Naive thymus-derived CD4-positive, alpha-beta T cell (primary cell): ENCODE results near the gene ITGB3BP. TPM values are rescaled to one million over a fixed set of nuclear protein-coding genes. Genes with fewer than 3 reads are reported as not detected.
A peak's percentile ranks its signal among the peaks of the same experiment; 100 is the strongest.

Experiments
- ATAC-seq: fragments of 150-1000 bp; cut with Tn5 transposase; 2 replicates; pipeline ENCODE4 v1.10.0; 2021; ENCODE audit warnings: mild to moderate bottlenecking, moderate library complexity
- CTCF ChIA-PET: fragments of 350-600 bp; sonication (Branson Sonifier 250); formaldehyde crosslinking; loops from one replicate; lab custom pipeline; 2021; ENCODE audit warnings: antibody characterized with exemption; lab: Charles Lee
- POLR2A ChIA-PET: fragments of 350-600 bp; sonication (Branson Sonifier 250); formaldehyde crosslinking; loops from one replicate; lab custom pipeline; 2021; ENCODE audit warnings: antibody characterized with exemption, inconsistent platforms; lab: Charles Lee
- DNase-seq, 9 donors: peaks; one replicate each; pipeline versions ENCODE4 v3.0.0 to v3.0.0-alpha.2; 2020 to 2022; ENCODE audit warnings: mixed read lengths in 1 of 9
- H3K27ac ChIP-seq: one replicate; pipeline ENCODE4 v1.7.0; 2013; ENCODE audit warnings: mild to moderate bottlenecking, low read depth, low read length, moderate library complexity
- H3K27me3 ChIP-seq, 2 donors: one replicate each; pipeline ENCODE4 v1.7.0; 2013; ENCODE audit warnings: low read length in 2 of 2, mild to moderate bottlenecking in 2 of 2, moderate library complexity in 2 of 2; ENCODE audit not compliant: control insufficient read depth in 2 of 2, insufficient read depth in 2 of 2
- H3K36me3 ChIP-seq, 3 experiments: 1 replicate in 2 of 3; 2 replicates in 1 of 3; pipeline ENCODE4 v1.7.0; 2013; ENCODE audit warnings: low read length in 3 of 3, mild to moderate bottlenecking in 3 of 3, moderate library complexity in 1 of 3; ENCODE audit not compliant: insufficient read depth in 3 of 3, control insufficient read depth in 2 of 3
- H3K4me1 ChIP-seq, 2 donors: one replicate each; pipeline ENCODE4 v1.7.0; 2013; ENCODE audit warnings: low read length in 2 of 2, mild to moderate bottlenecking in 2 of 2, moderate library complexity in 1 of 2; ENCODE audit not compliant: control insufficient read depth in 2 of 2, insufficient read depth in 2 of 2
- H3K4me3 ChIP-seq: 2 replicates; pipeline ENCODE4 v1.7.0; 2013; ENCODE audit warnings: mild to moderate bottlenecking, low read length
- H3K9me3 ChIP-seq, 3 experiments: 1 replicate in 2 of 3; 2 replicates in 1 of 3; pipeline ENCODE4 v1.7.0; 2013; ENCODE audit warnings: low read length in 3 of 3; ENCODE audit not compliant: control insufficient read depth in 2 of 3
- H3K27ac Mint-ChIP-seq, 9 donors: one replicate each; pipeline ENCODE4 v1.8.0; 2020 to 2022; ENCODE audit warnings: mixed read lengths in 9 of 9, mild to moderate bottlenecking in 8 of 9, moderate library complexity in 5 of 9, inconsistent platforms in 2 of 9
- H3K27me3 Mint-ChIP-seq, 5 donors: one replicate each; pipeline ENCODE4 v1.8.0; 2021 to 2022; ENCODE audit warnings: mixed read lengths in 5 of 5, mild to moderate bottlenecking in 1 of 5
- H3K36me3 Mint-ChIP-seq, 5 donors: one replicate each; pipeline ENCODE4 v1.8.0; 2020 to 2022; ENCODE audit warnings: mixed read lengths in 5 of 5, mild to moderate bottlenecking in 3 of 5, inconsistent platforms in 1 of 5
- H3K4me1 Mint-ChIP-seq, 7 donors: one replicate each; pipeline ENCODE4 v1.8.0; 2020 to 2022; ENCODE audit warnings: mixed read lengths in 7 of 7, mild to moderate bottlenecking in 3 of 7, inconsistent platforms in 1 of 7
- H3K4me3 Mint-ChIP-seq, 10 donors: one replicate each; pipeline ENCODE4 v1.8.0; 2020 to 2022; ENCODE audit warnings: mild to moderate bottlenecking in 10 of 10, mixed read lengths in 10 of 10, moderate library complexity in 6 of 10, inconsistent platforms in 2 of 10
- H3K9me3 Mint-ChIP-seq, 11 donors: one replicate each; pipeline ENCODE4 v1.8.0; 2020 to 2022; ENCODE audit warnings: mixed read lengths in 11 of 11, mild to moderate bottlenecking in 4 of 11, inconsistent platforms in 1 of 11, moderate library complexity in 1 of 11
- intact Hi-C, 2 donors: fragments of 100-400 bp; cut with micrococcal nuclease; formaldehyde crosslinking; loops; one replicate each; pipeline ENCODE4 v1.15.1; 2023
- polyA plus RNA-seq, 2 donors: library from polyadenylated mRNA; unstranded; fragments of 300-500 nt; fragmentation: Illumina TruSeq; gene quantifications; one replicate each; pipeline ENCODE4 v1.2.3, GENCODE V29; 2021
- total RNA-seq, 6 experiments: library from RNA in 5 of 6; stranded (reverse) in 5 of 6; gene quantifications; 1 replicate in 5 of 6; 2 replicates in 1 of 6; pipeline ENCODE4 v1.2.3 and lab custom pipeline; 2021 to 2026

Gene ITGB3BP
- total and polyA plus RNA-seq, 7 experiments from 2014 or later, result 16.5 to 52.6 (median 24.6) TPM

DNA sequence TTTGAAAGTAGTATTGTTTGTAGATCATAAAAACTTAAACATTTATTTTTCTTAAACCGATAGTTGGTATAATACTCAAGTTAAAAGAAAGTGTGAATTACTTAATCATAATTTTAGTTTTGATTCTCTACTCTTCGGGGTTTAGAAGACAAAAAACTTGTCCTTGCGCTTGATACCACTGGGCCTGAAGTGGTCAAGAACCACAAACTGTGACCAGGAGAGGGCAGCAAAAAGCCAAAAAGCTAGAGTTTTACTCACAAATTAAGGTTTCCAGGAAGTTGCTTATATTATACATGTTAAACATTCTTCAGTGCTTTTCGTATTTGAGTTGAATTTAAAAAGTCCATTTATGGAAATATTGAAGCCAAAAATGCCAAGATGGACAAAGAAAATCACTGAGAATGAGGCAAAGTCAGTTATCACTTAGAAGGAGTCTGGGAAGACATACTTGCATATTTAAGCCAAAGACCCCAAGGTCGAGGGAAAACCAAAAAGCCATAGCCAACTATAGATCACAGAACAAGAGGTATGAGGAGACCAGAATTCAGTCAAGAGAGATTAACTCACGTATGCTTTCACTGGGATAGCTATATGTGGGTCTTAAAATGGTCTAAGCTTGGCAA lies 34.5 kb upstream of the ITGB3BP start:
- H3K4me1 Mint-ChIP-seq, result peaks cover 0 to 4% (median 0%) of the 10 kb centered on the region in 7 donors
- H3K9me3 ChIP-seq, result no peaks in the 10 kb centered on the region
- no peaks in the 10 kb centered on the region for H3K36me3 ChIP-seq
- ChIA-PET CTCF (interaction anchor here (3.1 kb wide), 1 partner anchor 688 kb away, joined by 17 read pairs; no protein-coding TSS in a partner anchor), POLR2A (interaction anchor here (0.7 kb wide), 1 partner anchor 20 kb away, joined by 5 read pairs; no protein-coding TSS in a partner anchor)
- H3K36me3 Mint-ChIP-seq, result peaks cover 0 to 20% (median 8%) of the 10 kb centered on the region in 5 donors
- H3K9me3 Mint-ChIP-seq, result no peaks in the 10 kb centered on the region
- H3K4me1 ChIP-seq, result no peaks in the 10 kb centered on the region
- no peak overlapping the region for H3K4me3 ChIP-seq
- intact Hi-C loops, result loop anchor here in 1 of 2 donors (1.0 kb wide), 1 partner anchor 689 kb away; no protein-coding TSS in a partner anchor
- ATAC-seq, result no peak
- no peak overlapping the region for H3K27ac ChIP-seq
- peak overlapping the region in 1 of 9 donors; percentile 72 for H3K27ac Mint-ChIP-seq
- no peak overlapping the region for H3K4me3 Mint-ChIP-seq
- DNase-seq, result peak in 2 of 9 donors; percentile 2 to 6
- no peaks in the 10 kb centered on the region for H3K27me3 ChIP-seq
- H3K27me3 Mint-ChIP-seq, result no peaks in the 10 kb centered on the region

DNA sequence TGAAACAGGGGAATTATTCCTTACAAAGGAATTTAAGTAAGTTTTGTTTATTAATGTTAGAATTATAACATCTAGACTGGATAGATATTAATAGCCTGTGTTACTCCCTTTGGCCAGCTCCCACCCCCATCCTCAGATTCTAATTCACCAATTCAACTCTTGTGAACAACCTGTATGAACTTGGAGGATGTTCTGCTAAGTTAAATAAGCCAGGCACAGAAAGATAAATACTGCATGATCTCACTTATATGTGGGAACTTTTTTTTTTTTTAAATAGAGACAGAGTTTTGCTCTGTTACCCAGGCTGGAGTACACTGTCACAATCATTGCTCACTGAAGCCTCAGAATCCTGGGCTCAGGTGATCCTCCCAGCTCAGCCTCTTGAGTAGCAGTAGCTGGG lies 32.5 kb upstream of the ITGB3BP start:
- H3K4me3 Mint-ChIP-seq, result no peak overlapping the region
- H3K4me1 Mint-ChIP-seq, result peaks cover 0 to 4% (median 0%) of the 10 kb centered on the region in 7 donors
- ChIA-PET POLR2A (no interaction called here), CTCF (interaction anchor here (1.2 to 3.1 kb wide), 2 partner anchors 18 to 690 kb away, joined by 9 to 17 read pairs; no protein-coding TSS in a partner anchor)
- no peaks in the 10 kb centered on the region for H3K9me3 Mint-ChIP-seq
- Histone ChIP-seq H3K9me3 (no peaks in the 10 kb centered on the region), H3K36me3 (no peaks in the 10 kb centered on the region), H3K4me3 (no peak overlapping the region), H3K27ac (no peak overlapping the region), H3K4me1 (no peaks in the 10 kb centered on the region), H3K27me3 (no peaks in the 10 kb centered on the region)
- ATAC-seq, result no peak
- no peak for DNase-seq
- intact Hi-C loops, result no loop called here
- no peaks in the 10 kb centered on the region for H3K27me3 Mint-ChIP-seq
- peaks cover 0 to 21% (median 8%) of the 10 kb centered on the region in 5 donors for H3K36me3 Mint-ChIP-seq
- H3K27ac Mint-ChIP-seq, result no peak overlapping the region

DNA sequence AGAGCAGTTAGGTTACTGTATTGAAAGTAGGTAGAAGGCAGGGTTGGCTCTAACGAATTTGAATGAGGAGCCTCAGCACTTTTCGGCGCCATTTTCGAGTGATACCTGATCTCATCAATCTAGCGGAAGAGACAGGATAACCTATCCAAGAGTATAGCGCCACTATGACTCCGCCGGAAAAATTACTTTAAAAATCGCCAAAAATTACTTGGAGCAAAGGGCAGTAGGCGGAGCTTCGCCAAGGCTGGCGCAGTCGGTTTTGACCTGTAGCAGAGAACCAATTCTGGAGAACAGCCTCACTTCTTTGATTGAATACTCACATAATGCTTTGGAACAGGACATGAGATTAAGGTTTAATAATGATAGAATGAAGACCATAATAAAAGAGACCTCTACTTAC lies 25.9 kb upstream of the ITGB3BP start:
- Histone ChIP-seq H3K27me3 (no peaks in the 10 kb centered on the region), H3K36me3 (no peaks in the 10 kb centered on the region), H3K4me1 (no peaks in the 10 kb centered on the region), H3K9me3 (no peaks in the 10 kb centered on the region), H3K4me3 (no peak overlapping the region), H3K27ac (no peak overlapping the region)
- Mint-ChIP-seq H3K4me1 (no peaks in the 10 kb centered on the region), H3K36me3 (peaks cover 4 to 40% (median 19%) of the 10 kb centered on the region in 5 donors), H3K27me3 (no peaks in the 10 kb centered on the region), H3K27ac (no peak overlapping the region), H3K4me3 (no peak overlapping the region), H3K9me3 (no peaks in the 10 kb centered on the region)
- DNase-seq (no peak), ATAC-seq (no peak)
- ChIA-PET CTCF (no interaction called here), POLR2A (no interaction called here)
- intact Hi-C loops, result no loop called here

DNA sequence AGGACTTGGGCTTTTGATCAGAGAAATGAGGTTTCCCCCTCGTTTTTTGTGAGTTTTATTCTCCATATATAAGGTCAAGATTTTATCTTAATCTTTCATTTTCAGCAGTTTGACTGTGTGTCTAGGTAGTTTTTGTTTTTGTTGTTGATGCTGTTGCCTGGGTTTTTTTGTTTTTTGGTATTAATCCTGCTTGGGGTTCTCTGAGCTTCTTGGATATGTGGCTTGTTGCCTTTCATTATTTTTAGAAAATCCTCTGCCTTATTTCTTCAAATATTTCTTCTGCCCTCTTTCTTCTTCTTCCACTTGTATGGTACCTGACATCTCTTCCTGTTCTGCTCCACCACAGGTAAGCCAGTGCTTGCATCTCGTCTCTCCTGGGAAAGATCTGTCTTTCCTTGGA lies 25.3 kb upstream of the ITGB3BP start:
- no peak overlapping the region for H3K4me3 Mint-ChIP-seq
- CTCF ChIA-PET, result no interaction called here

DNA sequence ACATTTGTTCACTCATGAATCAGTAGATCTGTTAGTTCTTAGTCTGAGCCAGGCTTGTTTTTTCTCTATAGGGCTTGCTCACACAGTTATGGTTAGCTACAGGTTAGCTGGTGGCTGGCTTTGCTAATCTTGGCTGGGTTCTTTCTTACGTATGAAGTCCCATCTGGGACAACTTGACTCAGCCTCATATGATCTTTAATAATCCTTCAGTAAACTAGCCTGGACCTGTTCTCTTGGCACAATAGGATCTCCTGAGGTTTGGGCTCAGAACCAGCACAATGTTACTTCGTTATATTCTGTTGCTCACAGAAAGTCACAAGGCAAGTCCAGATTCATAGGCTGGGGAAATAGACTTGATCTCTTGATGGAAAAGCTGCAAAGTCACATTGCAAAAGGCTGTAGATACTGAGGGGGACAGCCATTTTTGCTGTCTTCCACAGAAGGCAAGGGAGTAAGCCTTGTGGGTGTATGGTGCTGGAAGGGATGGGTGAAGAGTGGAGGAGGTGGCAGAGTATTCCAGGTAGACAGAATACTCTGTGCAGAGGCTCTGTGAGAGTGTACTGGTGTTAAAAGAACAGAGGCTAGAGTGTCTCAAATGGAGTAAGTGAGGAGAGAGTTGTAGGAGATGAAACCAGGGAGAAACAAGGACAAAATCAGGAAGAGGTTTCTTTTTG lies 24.7 kb upstream of the ITGB3BP start:
- H3K4me1 ChIP-seq, result no peaks in the 10 kb centered on the region
- H3K9me3 ChIP-seq, result no peaks in the 10 kb centered on the region
- no peaks in the 10 kb centered on the region for H3K27me3 Mint-ChIP-seq
- ChIA-PET CTCF (no interaction called here), POLR2A (no interaction called here)
- no peak overlapping the region for H3K4me3 Mint-ChIP-seq
- no peaks in the 10 kb centered on the region for H3K9me3 Mint-ChIP-seq
- H3K27ac ChIP-seq, result no peak overlapping the region
- ATAC-seq (no peak), DNase-seq (no peak)
- no peak overlapping the region for H3K27ac Mint-ChIP-seq
- peaks cover 4 to 37% (median 19%) of the 10 kb centered on the region in 5 donors for H3K36me3 Mint-ChIP-seq
- no peaks in the 10 kb centered on the region for H3K27me3 ChIP-seq
- no peaks in the 10 kb centered on the region for H3K36me3 ChIP-seq
- no peaks in the 10 kb centered on the region for H3K4me1 Mint-ChIP-seq
- intact Hi-C loops, result no loop called here
- H3K4me3 ChIP-seq, result no peak overlapping the region

More for the DNA sequence above, 25.3 kb upstream of the ITGB3BP start:
- Mint-ChIP-seq H3K36me3 (peaks cover 4 to 37% (median 19%) of the 10 kb centered on the region in 5 donors), H3K9me3 (no peaks in the 10 kb centered on the region), H3K4me1 (no peaks in the 10 kb centered on the region), H3K27me3 (no peaks in the 10 kb centered on the region), H3K27ac (no peak overlapping the region)
- Histone ChIP-seq H3K27ac (no peak overlapping the region), H3K4me1 (no peaks in the 10 kb centered on the region), H3K36me3 (no peaks in the 10 kb centered on the region), H3K27me3 (no peaks in the 10 kb centered on the region), H3K4me3 (no peak overlapping the region), H3K9me3 (no peaks in the 10 kb centered on the region)
- POLR2A ChIA-PET, result no interaction called here
- intact Hi-C loops, result no loop called here
- DNase-seq, result no peak
- ATAC-seq, result no peak

DNA sequence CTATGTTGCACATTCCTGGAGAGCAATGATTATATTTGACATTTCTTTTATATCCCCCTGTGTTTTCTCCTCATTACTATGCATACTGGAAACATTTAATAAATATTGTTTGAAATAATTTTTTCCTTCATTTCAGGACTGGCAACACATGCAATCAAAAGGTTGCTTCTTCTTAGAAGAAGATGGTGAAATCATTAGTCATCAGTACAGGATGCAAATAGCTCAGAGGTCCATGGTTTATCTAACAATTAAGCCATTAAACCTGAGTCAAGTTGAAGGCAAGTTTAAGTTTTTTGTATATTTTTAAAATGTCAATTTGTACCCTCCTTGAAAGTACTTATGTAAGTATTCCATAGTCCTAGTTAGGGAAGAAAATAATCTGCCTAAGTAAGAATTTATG lies 22.8 kb upstream of the ITGB3BP start:
- Mint-ChIP-seq H3K27me3 (no peaks in the 10 kb centered on the region), H3K4me3 (no peak overlapping the region), H3K4me1 (no peaks in the 10 kb centered on the region), H3K36me3 (peaks cover 4 to 38% (median 19%) of the 10 kb centered on the region in 5 donors), H3K9me3 (no peaks in the 10 kb centered on the region), H3K27ac (no peak overlapping the region)
- Histone ChIP-seq H3K4me1 (no peaks in the 10 kb centered on the region), H3K9me3 (no peaks in the 10 kb centered on the region), H3K36me3 (no peaks in the 10 kb centered on the region), H3K27ac (no peak overlapping the region), H3K27me3 (no peaks in the 10 kb centered on the region), H3K4me3 (no peak overlapping the region)
- DNase-seq, result no peak
- intact Hi-C loops, result no loop called here
- ATAC-seq, result no peak
- ChIA-PET POLR2A (no interaction called here), CTCF (no interaction called here)
